Measurements from ENCODE around the gene SIRPB2.

DNA sequence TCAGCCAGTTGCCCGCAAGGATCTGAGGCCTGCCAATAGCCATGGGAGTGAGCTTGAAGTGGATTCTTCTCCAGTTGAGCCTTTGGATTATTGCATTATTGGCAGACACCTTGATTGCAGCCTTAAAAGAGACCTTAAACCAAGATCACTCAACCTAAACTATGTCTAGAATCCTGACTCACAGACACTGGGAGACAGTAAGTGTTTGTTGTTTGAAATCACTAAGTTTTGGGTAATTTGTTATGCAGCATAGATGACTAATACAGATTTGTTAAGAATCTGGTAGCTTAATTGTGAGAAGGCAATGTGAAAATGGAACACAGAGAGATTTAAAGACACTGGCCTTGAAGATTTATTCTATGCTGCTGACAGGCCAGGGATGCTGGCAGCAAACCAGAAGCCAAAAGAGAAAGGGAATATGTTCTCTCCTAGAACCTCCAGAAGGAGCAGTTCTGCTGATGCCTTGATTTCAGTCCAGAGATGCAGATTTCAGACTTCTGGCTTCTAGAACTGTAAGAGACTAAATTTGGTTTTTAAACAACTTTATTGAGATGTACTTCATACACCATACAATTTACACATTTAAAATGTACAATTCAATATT lies 48.7 kb upstream of the SIRPB2 start:
- TF ChIP-seq CTCF (IDR thresholded peaks at IDR 0.05; ENCODE audit: control extremely low read depth in 1 of 3, insufficient read depth in 1 of 3, low read depth in 1 of 3, low read length in 3 of 3) = no peak
- no peak for TF ChIP-seq HDAC2 (IDR thresholded peaks at IDR 0.05; ENCODE audit: borderline replicate concordance in 1 of 2, low read depth in 2 of 2, low read length in 2 of 2)
- no peak for TF ChIP-seq EZH2 (IDR thresholded peaks at IDR 0.05; ENCODE audit: low read depth, low read length, severe bottlenecking)
- TF ChIP-seq SUZ12 (IDR thresholded peaks at IDR 0.05; ENCODE audit: low read length) = no peak
- no peak for TF ChIP-seq E2F6 (IDR thresholded peaks at IDR 0.05)
- no peak for TF ChIP-seq TAF7 (optimal IDR thresholded peaks at IDR 0.05; ENCODE audit: borderline replicate concordance, low read depth, low read length)
- TF ChIP-seq POLR2AphosphoS5 (IDR thresholded peaks at IDR 0.05; ENCODE audit: low read depth, low read length) = no peak
- no peak for TF ChIP-seq KDM1A (IDR thresholded peaks at IDR 0.05; ENCODE audit: borderline replicate concordance, low read length)

All from H1 (cell line).